ENCODE data around the gene ZNF333.

The ZNF333 gene

GRCh38 chr19:14674764-14675163 lies 15.1 kb upstream of the ZNF333 start, which contains the start of gene ADGRE3:
TSS of gene ADGRE3 (minus strand) at chr19:14674844. CDS start at chr19:14674770, 74 bp downstream.
- TF ChIP-seq FOXP2 (optimal IDR thresholded peaks at IDR 0.05; ENCODE audit: borderline replicate concordance, extremely low read depth, extremely low read length, insufficient read depth), result no peak
- TF ChIP-seq POLR2AphosphoS5 (IDR thresholded peaks at IDR 0.05; ENCODE audit: low read depth, low read length), result no peak
- no peak for TF ChIP-seq SIN3A (IDR thresholded peaks at IDR 0.05; ENCODE audit: borderline replicate concordance, insufficient read depth, low read length)
- TF ChIP-seq, protein P1, sequence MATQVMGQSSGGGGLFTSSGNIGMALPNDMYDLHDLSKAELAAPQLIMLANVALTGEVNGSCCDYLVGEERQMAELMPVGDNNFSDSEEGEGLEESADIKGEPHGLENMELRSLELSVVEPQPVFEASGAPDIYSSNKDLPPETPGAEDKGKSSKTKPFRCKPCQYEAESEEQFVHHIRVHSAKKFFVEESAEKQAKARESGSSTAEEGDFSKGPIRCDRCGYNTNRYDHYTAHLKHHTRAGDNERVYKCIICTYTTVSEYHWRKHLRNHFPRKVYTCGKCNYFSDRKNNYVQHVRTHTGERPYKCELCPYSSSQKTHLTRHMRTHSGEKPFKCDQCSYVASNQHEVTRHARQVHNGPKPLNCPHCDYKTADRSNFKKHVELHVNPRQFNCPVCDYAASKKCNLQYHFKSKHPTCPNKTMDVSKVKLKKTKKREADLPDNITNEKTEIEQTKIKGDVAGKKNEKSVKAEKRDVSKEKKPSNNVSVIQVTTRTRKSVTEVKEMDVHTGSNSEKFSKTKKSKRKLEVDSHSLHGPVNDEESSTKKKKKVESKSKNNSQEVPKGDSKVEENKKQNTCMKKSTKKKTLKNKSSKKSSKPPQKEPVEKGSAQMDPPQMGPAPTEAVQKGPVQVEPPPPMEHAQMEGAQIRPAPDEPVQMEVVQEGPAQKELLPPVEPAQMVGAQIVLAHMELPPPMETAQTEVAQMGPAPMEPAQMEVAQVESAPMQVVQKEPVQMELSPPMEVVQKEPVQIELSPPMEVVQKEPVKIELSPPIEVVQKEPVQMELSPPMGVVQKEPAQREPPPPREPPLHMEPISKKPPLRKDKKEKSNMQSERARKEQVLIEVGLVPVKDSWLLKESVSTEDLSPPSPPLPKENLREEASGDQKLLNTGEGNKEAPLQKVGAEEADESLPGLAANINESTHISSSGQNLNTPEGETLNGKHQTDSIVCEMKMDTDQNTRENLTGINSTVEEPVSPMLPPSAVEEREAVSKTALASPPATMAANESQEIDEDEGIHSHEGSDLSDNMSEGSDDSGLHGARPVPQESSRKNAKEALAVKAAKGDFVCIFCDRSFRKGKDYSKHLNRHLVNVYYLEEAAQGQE (IDR thresholded peaks at IDR 0.05; ENCODE audit: insufficient read depth in 1 of 2, low read depth in 2 of 2, low read length in 2 of 2), result no peak
- no peak for TF ChIP-seq TAF1 (IDR thresholded peaks at IDR 0.05; ENCODE audit: borderline replicate concordance, insufficient read depth, low read length)

- TF ChIP-seq SIN3A (IDR thresholded peaks at IDR 0.05; ENCODE audit: borderline replicate concordance, insufficient read depth, low read length) (no peak), TAF1 (IDR thresholded peaks at IDR 0.05; ENCODE audit: borderline replicate concordance, insufficient read depth, low read length) (no peak), POLR2AphosphoS5 (IDR thresholded peaks at IDR 0.05; ENCODE audit: low read depth, low read length) (no peak), FOXP2 (optimal IDR thresholded peaks at IDR 0.05; ENCODE audit: borderline replicate concordance, extremely low read depth, extremely low read length, insufficient read depth) (no peak)
- TF ChIP-seq, protein P1 (IDR thresholded peaks at IDR 0.05; ENCODE audit: insufficient read depth in 1 of 2, low read depth in 2 of 2, low read length in 2 of 2), result no peak
Observed at GRCh38 chr19:14676762-14677161, 13.1 kb upstream of the ZNF333 start.

DNA sequence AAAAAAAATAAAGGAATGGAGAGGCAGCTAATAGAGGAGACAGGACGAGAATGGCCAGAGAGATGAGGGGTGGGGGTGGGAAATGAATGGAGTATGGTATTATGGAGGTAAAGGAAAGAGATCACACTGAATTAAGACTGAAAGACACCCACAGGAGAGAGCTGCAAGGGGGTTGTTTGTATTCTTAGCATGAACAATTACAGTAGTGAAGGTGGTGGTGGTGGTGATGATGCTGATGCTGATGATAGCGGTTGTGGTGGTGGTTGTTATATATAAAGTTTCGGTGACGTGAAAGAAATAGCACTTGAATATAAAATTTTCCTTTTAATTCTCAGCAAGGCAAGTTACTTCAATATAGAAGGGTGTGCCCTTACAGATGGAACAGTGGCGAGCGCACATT lies 12.4 kb upstream of the ZNF333 start:
- no peak for TF ChIP-seq SIN3A (IDR thresholded peaks at IDR 0.05; ENCODE audit: borderline replicate concordance, insufficient read depth, low read length)
- no peak for TF ChIP-seq POLR2AphosphoS5 (IDR thresholded peaks at IDR 0.05; ENCODE audit: low read depth, low read length)
- no peak for TF ChIP-seq TAF1 (IDR thresholded peaks at IDR 0.05; ENCODE audit: borderline replicate concordance, insufficient read depth, low read length)
- TF ChIP-seq FOXP2 (optimal IDR thresholded peaks at IDR 0.05; ENCODE audit: borderline replicate concordance, extremely low read depth, extremely low read length, insufficient read depth), result no peak
- TF ChIP-seq, protein P1 (IDR thresholded peaks at IDR 0.05; ENCODE audit: insufficient read depth in 1 of 2, low read depth in 2 of 2, low read length in 2 of 2), result no peak

GRCh38 chr19:14678199-14678598 lies 11.6 kb upstream of the ZNF333 start:
- TF ChIP-seq, protein P1 (IDR thresholded peaks at IDR 0.05; ENCODE audit: insufficient read depth in 1 of 2, low read depth in 2 of 2, low read length in 2 of 2), result no peak
- TF ChIP-seq POLR2AphosphoS5 (IDR thresholded peaks at IDR 0.05; ENCODE audit: low read depth, low read length), result no peak
- TF ChIP-seq FOXP2 (optimal IDR thresholded peaks at IDR 0.05; ENCODE audit: borderline replicate concordance, extremely low read depth, extremely low read length, insufficient read depth), result no peak
- TF ChIP-seq SIN3A (IDR thresholded peaks at IDR 0.05; ENCODE audit: borderline replicate concordance, insufficient read depth, low read length), result no peak
- TF ChIP-seq TAF1 (IDR thresholded peaks at IDR 0.05; ENCODE audit: borderline replicate concordance, insufficient read depth, low read length), result no peak

- TF ChIP-seq POLR2AphosphoS5 (IDR thresholded peaks at IDR 0.05; ENCODE audit: low read depth, low read length) (no peak), TAF1 (IDR thresholded peaks at IDR 0.05; ENCODE audit: borderline replicate concordance, insufficient read depth, low read length) (no peak), FOXP2 (optimal IDR thresholded peaks at IDR 0.05; ENCODE audit: borderline replicate concordance, extremely low read depth, extremely low read length, insufficient read depth) (no peak), SIN3A (IDR thresholded peaks at IDR 0.05; ENCODE audit: borderline replicate concordance, insufficient read depth, low read length) (no peak)
- TF ChIP-seq, protein P1 (IDR thresholded peaks at IDR 0.05; ENCODE audit: insufficient read depth in 1 of 2, low read depth in 2 of 2, low read length in 2 of 2), result no peak
Observed at GRCh38 chr19:14682084-14682483, 7.8 kb upstream of the ZNF333 start.

Data from PFSK-1 (cell line).